ENCODE results near the gene FAM234B.
"Not testable (repeated sequence)": the region's sequence is repeated elsewhere in the genome, so short reads cannot be mapped to it uniquely, and the experiment has no call there.

The FAM234B gene

DNA sequence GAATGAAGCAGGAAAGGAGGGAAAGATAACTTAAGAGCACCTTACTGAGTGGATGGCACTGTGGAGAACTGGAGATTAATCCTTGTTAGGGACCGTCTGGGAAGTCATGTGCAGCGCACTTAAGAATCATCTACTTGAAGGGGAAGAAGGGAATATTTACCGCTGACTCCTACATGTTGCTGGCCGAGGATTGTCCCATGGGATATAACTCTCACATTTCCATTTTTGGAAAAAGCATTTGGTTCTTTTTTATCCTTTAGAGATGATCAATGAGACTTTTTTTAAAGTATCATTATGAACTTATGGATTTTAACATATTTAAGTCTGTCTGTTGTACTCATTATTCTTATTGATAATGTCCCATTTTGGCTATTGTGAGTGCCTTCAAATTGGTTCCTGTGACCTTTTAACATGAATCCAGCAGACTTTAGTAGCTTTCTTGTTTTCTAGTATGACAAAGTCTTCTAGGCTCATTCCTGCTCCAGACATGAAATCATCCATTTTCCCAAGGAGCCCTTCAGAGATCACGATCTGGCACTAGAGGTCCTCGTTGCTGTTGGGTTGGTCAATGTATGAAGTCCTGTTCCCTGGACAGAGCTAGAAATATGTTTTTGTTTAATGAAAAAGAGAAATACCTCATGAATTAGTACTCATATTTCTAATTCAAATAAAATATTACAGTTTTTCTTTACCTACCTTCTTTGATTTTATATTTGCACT lies 20.2 kb upstream of the FAM234B start:
- DNase-seq: no peak

- no peak for DNase-seq
Observed at GRCh38 chr12:13024531-13024916, 19.7 kb upstream of the FAM234B start.

GRCh38 chr12:13026286-13026685 lies 17.9 kb upstream of the FAM234B start:
- DNase-seq: no peak

DNA sequence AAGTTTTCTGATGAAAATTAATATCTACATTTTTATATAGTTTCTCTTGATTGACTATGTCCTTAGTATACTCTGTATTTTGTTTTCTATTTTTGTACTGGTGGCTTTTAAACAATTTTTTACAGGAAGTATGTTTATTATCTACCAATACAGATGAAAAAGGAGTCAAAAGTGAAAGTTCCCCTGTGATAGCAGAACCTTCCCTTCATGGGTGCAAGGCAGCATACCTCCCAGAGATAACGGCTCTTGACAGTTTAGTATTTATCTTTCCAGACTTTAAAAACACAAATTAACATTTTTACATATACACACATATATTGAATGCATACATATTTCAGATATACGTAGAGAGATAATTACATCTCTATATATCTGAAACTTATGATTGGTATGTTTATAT lies 17.1 kb upstream of the FAM234B start:
- no peak for DNase-seq

DNA sequence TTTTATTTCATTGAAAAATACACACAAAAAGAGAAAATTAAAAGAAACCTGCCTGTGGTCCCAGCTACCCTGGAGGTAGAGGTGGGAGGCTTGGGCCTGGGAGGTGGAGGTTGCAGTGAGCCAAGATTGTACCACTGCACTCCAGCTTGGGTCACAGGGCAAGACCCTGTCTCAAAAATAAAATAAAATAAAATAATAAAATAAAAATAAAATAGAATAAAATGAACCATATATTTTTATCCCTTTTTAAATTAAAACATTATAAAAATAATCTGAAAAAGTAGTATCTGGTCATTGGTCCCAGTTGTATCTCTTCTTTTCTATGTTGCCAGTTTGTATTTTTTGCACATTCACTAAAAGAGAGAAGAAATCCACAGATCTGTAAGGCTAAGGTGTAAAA lies 16.7 kb upstream of the FAM234B start:
- no peak for DNase-seq

DNA sequence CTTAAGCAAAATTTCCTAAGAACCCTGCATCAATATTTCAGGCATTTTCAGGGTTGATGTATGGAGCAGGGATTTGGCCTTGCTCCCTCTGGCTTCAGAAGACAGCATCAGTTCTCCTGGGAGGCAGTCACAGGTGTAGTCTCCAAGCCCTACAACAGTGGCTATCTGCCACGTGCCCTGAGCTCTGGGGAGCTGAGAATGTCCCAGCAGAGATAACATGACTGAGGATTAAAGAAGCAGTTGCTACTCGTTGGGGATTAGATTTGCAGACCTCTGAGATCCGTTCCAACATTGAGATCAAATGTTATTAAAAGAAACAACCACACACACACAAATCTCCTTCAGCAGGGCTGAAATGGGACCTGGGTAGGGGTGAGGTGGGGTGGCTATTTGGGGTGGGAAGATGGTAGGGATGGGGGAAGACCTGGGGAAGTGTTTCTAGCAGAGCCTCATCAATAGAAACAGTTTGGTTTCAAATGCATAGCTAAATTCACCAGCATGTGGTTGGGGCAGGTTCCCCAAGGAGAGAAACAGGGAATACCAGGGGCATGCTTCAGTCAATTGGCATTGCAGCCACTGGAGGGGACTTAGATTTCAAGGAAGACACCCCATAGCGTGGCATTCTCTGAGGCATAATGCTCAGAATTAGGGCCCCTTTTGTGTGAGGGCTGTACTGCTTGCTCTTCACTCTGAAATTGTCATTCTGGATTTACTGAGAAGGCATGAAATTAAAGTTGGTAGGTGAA lies 15.2 kb upstream of the FAM234B start:
- no peak for DNase-seq

GRCh38 chr12:13030541-13031291 lies 13.5 kb upstream of the FAM234B start:
- DNase-seq: no peak

DNA sequence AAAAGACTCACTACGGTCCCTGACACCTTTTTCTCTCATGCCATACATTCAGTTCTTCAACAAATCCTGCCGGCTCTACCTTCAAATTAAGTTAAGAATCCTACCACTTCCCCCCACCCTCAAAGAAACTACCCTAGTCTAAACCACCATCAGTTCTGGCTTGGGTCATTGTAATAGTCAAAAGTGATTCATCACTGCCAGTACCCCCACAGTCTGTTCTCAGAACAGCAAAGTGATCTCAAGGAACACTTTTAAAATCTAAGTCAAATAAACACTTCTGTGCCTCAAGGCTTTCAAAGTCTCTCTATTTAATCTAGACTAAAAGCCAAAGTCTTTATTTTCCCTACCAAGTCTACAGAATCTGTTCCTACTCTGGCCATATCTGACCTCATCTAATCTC lies 12.0 kb upstream of the FAM234B start:
- no peak for DNase-seq

- no peak for DNase-seq
Observed at GRCh38 chr12:13033476-13033875, 10.7 kb upstream of the FAM234B start.

- DNase-seq: not testable (repeated sequence)
Observed at GRCh38 chr12:13035335-13035734, 8.8 kb upstream of the FAM234B start.

GRCh38 chr12:13036881-13037280 lies 7.3 kb upstream of the FAM234B start:
- no peak for DNase-seq

DNA sequence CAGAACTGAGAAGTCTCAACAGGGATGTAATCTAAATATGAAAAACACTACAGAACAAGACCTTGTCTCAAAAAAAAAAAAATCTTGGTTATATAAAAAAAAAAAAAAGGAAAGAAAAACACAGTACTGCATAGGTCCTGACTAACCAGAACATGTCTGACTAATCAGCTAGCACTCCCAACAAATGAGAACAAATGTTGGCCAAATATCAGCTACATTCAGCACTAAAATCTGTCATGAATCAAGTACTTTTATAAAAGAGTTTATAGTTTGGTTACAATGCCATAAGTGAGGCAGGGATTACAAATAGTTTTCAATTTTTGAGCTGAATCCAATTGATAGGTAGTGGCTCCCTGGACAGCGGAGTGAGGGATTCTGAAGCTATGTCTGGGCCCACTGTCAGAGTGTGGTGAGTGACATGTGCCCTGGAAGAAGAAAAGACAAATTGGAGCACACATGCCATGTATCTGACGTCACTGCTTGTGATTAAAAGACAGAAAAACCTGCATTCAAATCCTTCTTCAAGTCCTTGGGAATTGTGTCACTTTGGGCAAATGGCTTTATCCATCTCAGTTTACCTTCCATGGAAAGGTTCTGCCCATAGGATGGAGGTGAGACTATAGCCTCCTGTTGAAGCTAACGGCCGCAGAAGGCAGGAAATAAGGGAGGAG lies 5.6 kb upstream of the FAM234B start:
- no peak for DNase-seq

GRCh38 chr12:13039328-13039956 lies 4.7 kb upstream of the FAM234B start:
- DNase-seq: no peak

DNA sequence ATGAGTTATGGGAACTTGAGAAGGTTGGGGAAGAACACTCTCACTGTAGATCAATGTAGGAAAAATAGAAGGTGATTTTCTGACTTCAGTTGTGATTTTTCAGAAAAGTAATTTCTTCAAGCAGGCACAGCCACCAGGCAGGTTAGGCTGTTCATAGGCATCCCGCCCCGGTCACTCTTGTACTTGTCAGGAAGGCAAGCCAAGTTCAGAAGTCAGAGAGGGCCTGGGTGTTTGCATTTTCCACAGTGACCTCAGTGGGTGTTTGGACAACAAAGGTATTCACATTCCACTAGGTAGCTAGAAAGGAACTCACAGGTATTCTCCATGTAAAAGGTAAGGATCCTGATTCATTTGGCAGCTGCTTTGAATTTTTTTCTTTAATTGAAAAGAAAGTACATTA lies 3.0 kb upstream of the FAM234B start:
- DNase-seq: no peak

GRCh38 chr12:13042666-13043230 lies 1.4 kb upstream of the FAM234B start:
- no peak for DNase-seq

- no peak for DNase-seq
Observed at GRCh38 chr12:13044906-13045299, 722 bp downstream of the FAM234B start.

DNA sequence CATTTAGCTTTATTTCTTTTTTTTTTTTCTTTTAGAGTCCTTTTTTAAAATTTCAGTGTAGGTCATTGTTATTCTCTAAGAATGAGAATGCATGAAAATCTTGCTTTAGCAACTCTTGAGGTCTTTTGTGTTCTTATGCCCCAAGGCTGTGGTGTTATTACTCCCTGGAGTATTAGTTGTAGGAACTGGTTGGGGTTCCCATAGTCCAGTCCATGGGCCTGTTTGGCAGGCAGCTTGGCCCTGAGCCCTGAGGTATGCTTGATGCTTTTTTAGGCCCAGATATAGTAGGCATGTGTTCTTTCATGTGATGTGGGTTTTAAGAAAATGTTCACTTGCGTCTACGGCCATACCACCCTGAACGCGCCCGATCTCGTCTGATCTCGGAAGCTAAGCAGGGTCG lies 1.6 kb downstream of the FAM234B start:
- no peak for DNase-seq

DNA sequence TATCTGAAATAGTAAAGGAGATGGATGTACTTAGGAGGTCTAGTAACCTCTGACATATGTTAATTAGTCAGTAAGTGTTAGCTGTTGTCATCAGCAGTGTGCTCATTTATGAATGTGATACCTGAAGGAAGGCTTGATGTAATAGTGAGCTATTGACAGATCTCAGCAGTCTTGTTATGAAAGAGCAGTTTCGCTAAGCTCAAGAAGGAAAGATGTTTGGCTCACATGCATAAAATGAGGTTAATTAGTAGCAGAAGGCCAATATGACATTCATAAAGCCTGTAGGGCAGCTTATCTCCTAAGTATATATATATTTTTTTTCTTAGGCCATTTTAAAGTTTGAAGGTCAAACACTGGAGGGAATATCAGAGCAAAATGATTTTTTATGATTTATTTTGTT lies 2.8 kb downstream of the FAM234B start:
- DNase-seq: no peak

- no peak for DNase-seq
Observed at GRCh38 chr12:13049816-13050215, 5.6 kb downstream of the FAM234B start.

DNA sequence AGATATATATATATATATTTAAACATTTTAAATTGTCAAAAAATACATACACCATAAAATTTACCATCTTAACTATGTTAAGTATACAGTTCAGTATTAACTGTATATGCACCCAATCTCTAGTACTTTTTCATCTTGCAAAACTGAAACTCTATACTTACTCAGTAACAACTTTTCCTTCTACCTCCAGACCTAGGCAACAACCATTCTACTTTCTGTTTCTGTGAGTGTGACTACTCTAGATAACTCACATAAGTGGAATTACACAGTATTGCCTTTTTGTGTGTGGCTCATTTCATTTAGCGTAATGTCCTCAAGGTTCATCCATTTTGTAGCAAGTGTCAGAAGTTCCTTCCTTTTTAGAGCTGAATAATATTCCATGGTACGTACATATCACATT lies 8.2 kb downstream of the FAM234B start:
- no peak for DNase-seq

- not testable (repeated sequence) for DNase-seq
Observed at GRCh38 chr12:13053617-13054016, 9.4 kb downstream of the FAM234B start.

DNA sequence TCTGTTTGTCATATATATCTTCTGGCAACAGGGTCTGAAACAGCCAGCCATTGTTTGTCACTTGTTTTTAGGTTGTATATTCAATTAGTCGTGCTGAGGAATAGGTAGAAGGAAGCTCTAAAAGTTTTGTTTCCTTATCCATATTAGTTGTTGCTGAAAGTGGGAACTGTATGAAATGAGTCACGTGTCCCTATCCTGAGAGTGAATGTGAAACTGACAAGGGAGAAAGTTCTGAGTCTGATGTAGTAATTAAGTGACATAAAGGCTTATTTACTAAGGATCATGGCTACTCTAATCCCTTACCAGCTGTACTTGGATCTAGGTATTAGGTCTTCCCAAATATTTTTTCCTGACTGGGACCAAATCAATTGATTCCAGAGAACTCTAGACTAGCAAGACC lies 16.4 kb downstream of the FAM234B start:
- DNase-seq: no peak

DNA sequence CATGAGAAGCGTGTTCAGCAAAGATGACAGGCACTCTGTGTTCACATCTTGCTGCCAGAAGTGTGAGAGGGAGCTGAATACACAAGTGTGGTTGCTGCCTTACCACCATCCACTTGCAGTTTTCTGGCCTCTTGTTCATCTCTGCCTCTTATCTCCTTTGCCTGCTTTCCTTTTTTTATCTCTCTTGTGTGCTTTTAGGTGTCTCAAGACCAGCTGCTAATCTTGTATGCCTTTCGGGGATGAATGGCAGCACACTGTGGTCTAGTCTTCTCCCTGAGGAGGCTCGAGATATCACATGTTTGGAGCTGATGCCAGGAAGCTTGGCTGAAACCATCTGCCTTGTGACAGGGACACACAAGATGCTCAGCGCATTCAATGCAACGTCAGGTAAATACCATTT lies 17.2 kb downstream of the FAM234B start:
- DNase-seq: no peak

All from NCI-H2081 treated with DMSO at 0.1 percent for 48 hours (cell line).